K562 (cell line): Measurements from ENCODE around the gene WDR76. TPM values are rescaled to one million over a fixed set of nuclear protein-coding genes. Genes with fewer than 3 reads are reported as not detected.

Experiments
- ATAC-seq: fragments of 200-7000 bp; cut with Tn5 transposase; 3 replicates; pipeline ENCODE4 v1.9.1; 2020; ENCODE audit warnings: moderate library complexity
- BruUV-seq: library from RNA; stranded (reverse); fragments of 400-500 nt; replicated peaks from 2 replicates; lab custom pipeline; 2021; lab: Mats Ljungman, UMichigan
- CTCF ChIA-PET: fragments of 300-600 bp; formaldehyde crosslinking; extraction: SDS; loops from one replicate; lab custom pipeline; 2021; ENCODE audit warnings: low intra/inter-chr PET ratio; lab: Yijun Ruan, JAX
- POLR2A ChIA-PET: fragments of 300-600, 350-650 bp; sonication (Branson Sonifier 250); formaldehyde crosslinking; extraction: SDS; loops from one replicate; lab custom pipeline; 2021; ENCODE audit warnings: antibody characterized with exemption, inconsistent platforms; lab: Yijun Ruan, JAX
- DNase-seq, 4 experiments: peaks; one replicate each; pipeline versions ENCODE4 v3.0.0 to v3.0.0-alpha.2; 2011 to 2018; ENCODE audit warnings: low spot score in 3 of 4, mixed read lengths in 3 of 4; ENCODE audit errors: extremely low read depth in 1 of 4
- FAIRE-seq: peaks from 2 replicates; lab custom pipeline; 2011; peaks lifted over from hg19 to GRCh38; lab: Jason Lieb, UNC
- H2AFZ ChIP-seq: 2 replicates; pipeline ENCODE4 v1.6.0; 2011; ENCODE audit warnings: low read depth, low read length, control low read depth, inconsistent platforms
- H3K27ac ChIP-seq: fragments of 200-600 bp; 3 replicates; pipeline ENCODE4 v1.8.0; 2011; ENCODE audit warnings: low read depth, mild to moderate bottlenecking, control low read depth, inconsistent platforms, low read length, moderate library complexity, mixed read lengths; ENCODE audit errors: extremely low read depth
- H3K27me3 ChIP-seq, 2 experiments: fragments of 300-600 bp in 1 of 2; 2 replicates in 1 of 2; 3 replicates in 1 of 2; pipeline versions ENCODE4 v1.6.0 to v1.8.0; 2011; ENCODE audit warnings: inconsistent platforms in 2 of 2, low read length in 2 of 2, mild to moderate bottlenecking in 1 of 2, mixed read lengths in 1 of 2, moderate library complexity in 1 of 2; ENCODE audit not compliant: control insufficient read depth in 2 of 2, insufficient read depth in 2 of 2
- H3K36me3 ChIP-seq: fragments of 300-600 bp; 3 replicates; pipeline ENCODE4 v1.8.0; 2011; ENCODE audit warnings: mild to moderate bottlenecking, low read length, inconsistent platforms; ENCODE audit not compliant: control insufficient read depth, insufficient read depth
- H3K4me1 ChIP-seq, 2 experiments: fragments of 200-600 bp in 1 of 2; replicated peaks in 1 of 2; 2 replicates in 1 of 2; 3 replicates in 1 of 2; pipeline versions ENCODE4 v1.5.1 to v1.8.0; 2011; ENCODE audit warnings: inconsistent platforms in 2 of 2, low read length in 2 of 2, mild to moderate bottlenecking in 1 of 2, mixed read lengths in 1 of 2, moderate library complexity in 1 of 2; ENCODE audit not compliant: control insufficient read depth in 2 of 2, insufficient read depth in 2 of 2
- H3K4me2 ChIP-seq: 2 replicates; pipeline ENCODE4 v1.6.1; 2011; ENCODE audit warnings: low read length, control low read depth, inconsistent platforms, mixed read lengths; ENCODE audit not compliant: insufficient read depth
- H3K4me3 ChIP-seq: fragments of 200-600 bp; sonication (generic), shearing (Covaris generic); 2 replicates; pipeline ENCODE4 v1.5.1; 2016; ENCODE audit warnings: control low read depth, inconsistent platforms
- H3K79me2 ChIP-seq: fragments of 200-600 bp; 3 replicates; pipeline ENCODE4 v1.8.0; 2011; ENCODE audit warnings: low read length, inconsistent platforms; ENCODE audit not compliant: control insufficient read depth, insufficient read depth
- H3K9ac ChIP-seq, 2 experiments: 2 replicates each; pipeline versions ENCODE4 v1.6.0 to v1.6.1; 2011; ENCODE audit warnings: low read depth in 2 of 2, low read length in 2 of 2, control low read depth in 1 of 2, inconsistent platforms in 1 of 2, mild to moderate bottlenecking in 1 of 2, mixed read lengths in 1 of 2; ENCODE audit not compliant: insufficient read depth in 1 of 2
- H3K9me1 ChIP-seq: one replicate; pipeline ENCODE4 v1.6.0; 2011; ENCODE audit warnings: inconsistent platforms, mild to moderate bottlenecking, low read length, moderate library complexity; ENCODE audit not compliant: control insufficient read depth, insufficient read depth
- H3K9me3 ChIP-seq: replicated peaks from 2 replicates; pipeline ENCODE4 v1.5.1; 2011; ENCODE audit warnings: low read depth, low read length, inconsistent platforms; ENCODE audit not compliant: control insufficient read depth, insufficient read depth
- H4K20me1 ChIP-seq: replicated peaks from 2 replicates; pipeline ENCODE4 v1.6.1; 2011; ENCODE audit warnings: low read length, inconsistent platforms, mixed read lengths; ENCODE audit not compliant: control insufficient read depth, insufficient read depth
- ETV6 ChIP-seq, 3 experiments: fragments of 150-350 bp in 1 of 3; sonication (generic) in 1 of 3; formaldehyde crosslinking in 1 of 3; IDR thresholded peaks; 2 replicates each; pipeline versions ENCODE4 v1.6.1 to v1.8.0; 2014 to 2022; ENCODE audit warnings: borderline replicate concordance in 2 of 3, low read depth in 2 of 3, antibody characterized with exemption in 1 of 3, low read length in 1 of 3, mild to moderate bottlenecking in 1 of 3, missing genetic modification reagents in 1 of 3
- MITF ChIP-seq: IDR thresholded peaks from 2 replicates; pipeline ENCODE4 v1.6.1; 2014; ENCODE audit warnings: antibody characterized with exemption
- SUPT5H ChIP-seq: fragments of 450-650 bp; IDR thresholded peaks from 2 replicates; pipeline ENCODE4 v1.6.1; 2016
- TOE1 ChIP-seq, 2 experiments: fragments of 450-650 bp in 1 of 2; sonication (generic) in 1 of 2; formaldehyde crosslinking in 1 of 2; IDR thresholded peaks; 2 replicates each; pipeline versions ENCODE4 v1.7.1 to v1.8.0; 2016 to 2022; ENCODE audit warnings: borderline replicate concordance in 2 of 2, mild to moderate bottlenecking in 2 of 2, antibody characterized with exemption in 1 of 2, inconsistent platforms in 1 of 2, low read depth in 1 of 2, missing genetic modification reagents in 1 of 2, moderate library complexity in 1 of 2
- YY1 ChIP-seq, 3 experiments: IDR thresholded peaks; 2 replicates each; pipeline ENCODE4 v1.6.1; 2011; ENCODE audit warnings: low read length in 2 of 3, mild to moderate bottlenecking in 2 of 3, moderate library complexity in 2 of 3, borderline replicate concordance in 1 of 3, control low read depth in 1 of 3, low read depth in 1 of 3; ENCODE audit not compliant: insufficient read depth in 3 of 3, insufficient replicate concordance in 2 of 3, control insufficient read depth in 1 of 3, insufficient read length in 1 of 3; ENCODE audit errors: extremely low read depth in 1 of 3
- ZNF583 ChIP-seq: fragments of 250-450 bp; sonication (Bioruptor Pico); IDR thresholded peaks from 2 replicates; pipeline ENCODE4 v1.4.0; 2020
- WGBS: fragments of 100-300 bp; shearing (Covaris generic); methylation state at CpG from one replicate; pipeline ENCODE4 v1.1.6; 2016; ENCODE audit warnings: low coverage, mixed read lengths; ENCODE audit not compliant: insufficient coverage; ENCODE audit errors: missing lambda C conversion rate; 5-methylcytosine and 5-hydroxymethylcytosine counted together
- in situ Hi-C: fragments of 300-500 bp; cut with MboI; formaldehyde crosslinking; loops from 4 replicates; pipeline ENCODE4 v1.15.0; 2018; ENCODE audit warnings: inconsistent platforms, mixed read lengths
- intact Hi-C: fragments of 100-400 bp; cut with micrococcal nuclease; formaldehyde crosslinking; loops from 2 replicates; pipeline ENCODE4 v1.14.2; 2022
- polyA plus RNA-seq, 8 experiments: library from polyadenylated mRNA; depleted of rRNA in 4 of 8; stranded (reverse) in 5 of 8; unstranded in 3 of 8; fragments of >200 nt; fragmentation: Nextera tagmentation in 2 of 8; fragmentation: Illumina TruSeq in 1 of 8; extraction: Ambion mirVana in 2 of 8; extraction: Trizol in 1 of 8; gene quantifications; 2 replicates each; pipeline versions ENCODE4 v1.2.1 to v1.2.3, GENCODE V29; 2011 to 2014; ENCODE audit warnings: inconsistent platforms in 1 of 8, missing spikeins in 1 of 8
- total RNA-seq, 7 experiments: library from RNA; depleted of rRNA in 6 of 7; stranded (reverse); fragments of >200 nt in 6 of 7; fragmentation: Illumina TruSeq in 2 of 7; extraction: Trizol in 2 of 7; gene quantifications; 2 replicates each; pipeline versions ENCODE4 v1.2.1 to v1.2.3, GENCODE V29; 2011 to 2021; ENCODE audit warnings: low replicate concordance in 1 of 7
- TF ChIP-seq, protein P1 (sequence below), 2 experiments: fragments of 450-650 bp; conservative IDR thresholded peaks; 2 replicates each; pipeline ENCODE4 v1.6.1; 2017; ENCODE audit warnings: mild to moderate bottlenecking in 2 of 2, moderate library complexity in 2 of 2
- TF ChIP-seq, protein P2 (sequence below): fragments of 250-450 bp; sonication (Bioruptor Pico); IDR thresholded peaks from 2 replicates; pipeline ENCODE4 v1.8.0; 2022; ENCODE audit warnings: inconsistent platforms, mild to moderate bottlenecking, moderate library complexity, borderline replicate concordance
- TF ChIP-seq, protein P3 (sequence below): IDR thresholded peaks from 3 replicates; pipeline ENCODE4 v1.6.1; 2011; ENCODE audit warnings: borderline replicate concordance, mild to moderate bottlenecking, moderate library complexity; ENCODE audit not compliant: insufficient read length; ENCODE audit errors: extremely low read depth
- TF ChIP-seq, protein P4 (sequence below): fragments of 450-650 bp; formaldehyde crosslinking; IDR thresholded peaks from 2 replicates; pipeline ENCODE4 v1.4.0; 2020; ENCODE audit warnings: mild to moderate bottlenecking, moderate library complexity

Gene WDR76
- total and polyA plus RNA-seq, 9 of the 15 experiments (the other 6 are each of a cell fraction or from before 2014, with no cell fraction given): 9.8 to 69.5 (median 44.4) TPM

DNA sequence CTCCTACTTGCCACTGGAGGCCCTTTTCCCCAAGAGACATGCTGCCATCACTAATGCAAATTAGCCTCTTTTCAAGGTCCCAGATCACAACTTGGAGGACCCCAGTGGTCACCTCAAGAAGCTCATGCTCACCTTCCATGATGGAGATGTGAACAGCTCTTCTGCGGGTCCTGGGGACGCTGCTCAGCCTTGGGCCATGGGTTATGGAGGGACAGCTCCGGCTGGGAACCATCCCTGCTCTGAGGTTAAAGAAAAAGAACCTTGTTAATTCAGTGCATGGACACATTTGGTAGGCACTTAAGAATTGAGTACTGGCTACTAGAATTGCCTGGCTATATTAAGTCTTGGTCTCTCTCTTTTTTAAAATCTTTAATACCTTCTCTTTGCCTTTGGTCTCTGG lies 56.8 kb downstream of the WDR76 start:
- H3K79me2 ChIP-seq: no peaks in the 10 kb centered on the region
- CTCF ChIA-PET: no interaction called here
- H3K4me3 ChIP-seq: no peak overlapping the region
- no peaks in the 10 kb centered on the region for H3K9me3 ChIP-seq
- intact Hi-C loops: no loop called here
- H3K27ac ChIP-seq: no peak overlapping the region
- H3K27me3 ChIP-seq: no peaks in the 10 kb centered on the region
- H3K4me1 ChIP-seq: no peaks in the 10 kb centered on the region
- no peak for ATAC-seq
- H3K4me2 ChIP-seq: no peak overlapping the region
- no peak for FAIRE-seq
- BruUV-seq: no TSS peak
- no peak for DNase-seq
- POLR2A ChIA-PET: interaction anchor here (1.6 kb wide), 1 partner anchor 12 kb away, joined by 4 read pairs; no protein-coding TSS in a partner anchor
- H3K9ac ChIP-seq: no peak overlapping the region
- no peaks in the 10 kb centered on the region; the same call in 1 of the 2 replicates for H4K20me1 ChIP-seq
- in situ Hi-C loops: no loop called here
- H3K36me3 ChIP-seq: peaks cover 32% of the 10 kb centered on the region; the same call in 2 of the 3 replicates
- H3K9me1 ChIP-seq: no peaks in the 10 kb centered on the region
- H2AFZ ChIP-seq: no peak overlapping the region
- 94% methylated on average over 3 of the region's 3 CpGs for WGBS
- TF ChIP-seq, protein P1, sequence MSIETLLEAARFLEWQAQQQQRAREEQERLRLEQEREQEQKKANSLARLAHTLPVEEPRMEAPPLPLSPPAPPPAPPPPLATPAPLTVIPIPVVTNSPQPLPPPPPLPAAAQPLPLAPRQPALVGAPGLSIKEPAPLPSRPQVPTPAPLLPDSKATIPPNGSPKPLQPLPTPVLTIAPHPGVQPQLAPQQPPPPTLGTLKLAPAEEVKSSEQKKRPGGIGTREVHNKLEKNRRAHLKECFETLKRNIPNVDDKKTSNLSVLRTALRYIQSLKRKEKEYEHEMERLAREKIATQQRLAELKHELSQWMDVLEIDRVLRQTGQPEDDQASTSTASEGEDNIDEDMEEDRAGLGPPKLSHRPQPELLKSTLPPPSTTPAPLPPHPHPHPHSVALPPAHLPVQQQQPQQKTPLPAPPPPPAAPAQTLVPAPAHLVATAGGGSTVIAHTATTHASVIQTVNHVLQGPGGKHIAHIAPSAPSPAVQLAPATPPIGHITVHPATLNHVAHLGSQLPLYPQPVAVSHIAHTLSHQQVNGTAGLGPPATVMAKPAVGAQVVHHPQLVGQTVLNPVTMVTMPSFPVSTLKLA (conservative IDR thresholded peaks at IDR 0.05): no peak
- TF ChIP-seq YY1 (IDR thresholded peaks at IDR 0.05; ENCODE audit: borderline replicate concordance in 1 of 3, control insufficient read depth in 1 of 3, extremely low read depth in 1 of 3, insufficient read depth in 3 of 3, insufficient read length in 1 of 3, insufficient replicate concordance in 2 of 3, low read depth in 1 of 3, low read length in 2 of 3): no peak
- no peak for TF ChIP-seq SUPT5H
- no peak for TF ChIP-seq TOE1 (IDR thresholded peaks at IDR 0.05; ENCODE audit: borderline replicate concordance)
- no peak for TF ChIP-seq TOE1 (CRISPR knock-in tag; IDR thresholded peaks at IDR 0.05; ENCODE audit: borderline replicate concordance, low read depth)
- TF ChIP-seq, protein P2, sequence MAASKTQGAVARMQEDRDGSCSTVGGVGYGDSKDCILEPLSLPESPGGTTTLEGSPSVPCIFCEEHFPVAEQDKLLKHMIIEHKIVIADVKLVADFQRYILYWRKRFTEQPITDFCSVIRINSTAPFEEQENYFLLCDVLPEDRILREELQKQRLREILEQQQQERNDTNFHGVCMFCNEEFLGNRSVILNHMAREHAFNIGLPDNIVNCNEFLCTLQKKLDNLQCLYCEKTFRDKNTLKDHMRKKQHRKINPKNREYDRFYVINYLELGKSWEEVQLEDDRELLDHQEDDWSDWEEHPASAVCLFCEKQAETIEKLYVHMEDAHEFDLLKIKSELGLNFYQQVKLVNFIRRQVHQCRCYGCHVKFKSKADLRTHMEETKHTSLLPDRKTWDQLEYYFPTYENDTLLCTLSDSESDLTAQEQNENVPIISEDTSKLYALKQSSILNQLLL (CRISPR knock-in tag): no peak
- no peak for TF ChIP-seq ETV6 (IDR thresholded peaks at IDR 0.05; ENCODE audit: borderline replicate concordance in 1 of 2, low read depth in 2 of 2, low read length in 1 of 2)
- TF ChIP-seq ETV6 (CRISPR knock-in tag; IDR thresholded peaks at IDR 0.05; ENCODE audit: borderline replicate concordance): no peak
- TF ChIP-seq ZNF583 (CRISPR knock-in tag): no peak
- TF ChIP-seq, protein P3, sequence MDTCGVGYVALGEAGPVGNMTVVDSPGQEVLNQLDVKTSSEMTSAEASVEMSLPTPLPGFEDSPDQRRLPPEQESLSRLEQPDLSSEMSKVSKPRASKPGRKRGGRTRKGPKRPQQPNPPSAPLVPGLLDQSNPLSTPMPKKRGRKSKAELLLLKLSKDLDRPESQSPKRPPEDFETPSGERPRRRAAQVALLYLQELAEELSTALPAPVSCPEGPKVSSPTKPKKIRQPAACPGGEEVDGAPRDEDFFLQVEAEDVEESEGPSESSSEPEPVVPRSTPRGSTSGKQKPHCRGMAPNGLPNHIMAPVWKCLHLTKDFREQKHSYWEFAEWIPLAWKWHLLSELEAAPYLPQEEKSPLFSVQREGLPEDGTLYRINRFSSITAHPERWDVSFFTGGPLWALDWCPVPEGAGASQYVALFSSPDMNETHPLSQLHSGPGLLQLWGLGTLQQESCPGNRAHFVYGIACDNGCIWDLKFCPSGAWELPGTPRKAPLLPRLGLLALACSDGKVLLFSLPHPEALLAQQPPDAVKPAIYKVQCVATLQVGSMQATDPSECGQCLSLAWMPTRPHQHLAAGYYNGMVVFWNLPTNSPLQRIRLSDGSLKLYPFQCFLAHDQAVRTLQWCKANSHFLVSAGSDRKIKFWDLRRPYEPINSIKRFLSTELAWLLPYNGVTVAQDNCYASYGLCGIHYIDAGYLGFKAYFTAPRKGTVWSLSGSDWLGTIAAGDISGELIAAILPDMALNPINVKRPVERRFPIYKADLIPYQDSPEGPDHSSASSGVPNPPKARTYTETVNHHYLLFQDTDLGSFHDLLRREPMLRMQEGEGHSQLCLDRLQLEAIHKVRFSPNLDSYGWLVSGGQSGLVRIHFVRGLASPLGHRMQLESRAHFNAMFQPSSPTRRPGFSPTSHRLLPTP: no peak
- TF ChIP-seq, protein P4, sequence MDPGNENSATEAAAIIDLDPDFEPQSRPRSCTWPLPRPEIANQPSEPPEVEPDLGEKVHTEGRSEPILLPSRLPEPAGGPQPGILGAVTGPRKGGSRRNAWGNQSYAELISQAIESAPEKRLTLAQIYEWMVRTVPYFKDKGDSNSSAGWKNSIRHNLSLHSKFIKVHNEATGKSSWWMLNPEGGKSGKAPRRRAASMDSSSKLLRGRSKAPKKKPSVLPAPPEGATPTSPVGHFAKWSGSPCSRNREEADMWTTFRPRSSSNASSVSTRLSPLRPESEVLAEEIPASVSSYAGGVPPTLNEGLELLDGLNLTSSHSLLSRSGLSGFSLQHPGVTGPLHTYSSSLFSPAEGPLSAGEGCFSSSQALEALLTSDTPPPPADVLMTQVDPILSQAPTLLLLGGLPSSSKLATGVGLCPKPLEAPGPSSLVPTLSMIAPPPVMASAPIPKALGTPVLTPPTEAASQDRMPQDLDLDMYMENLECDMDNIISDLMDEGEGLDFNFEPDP (CRISPR knock-in tag): no peak
- TF ChIP-seq MITF: no peak
